NCI-H524 treated with DMSO at 0.1 percent for 48 hours (cell line): ENCODE data around the gene POU2F3.

Experiments used
- DNase-seq: peaks from one replicate; lab custom pipeline; 2025; lab: John Stamatoyannopoulos, UW

POU2F3 gene

DNA sequence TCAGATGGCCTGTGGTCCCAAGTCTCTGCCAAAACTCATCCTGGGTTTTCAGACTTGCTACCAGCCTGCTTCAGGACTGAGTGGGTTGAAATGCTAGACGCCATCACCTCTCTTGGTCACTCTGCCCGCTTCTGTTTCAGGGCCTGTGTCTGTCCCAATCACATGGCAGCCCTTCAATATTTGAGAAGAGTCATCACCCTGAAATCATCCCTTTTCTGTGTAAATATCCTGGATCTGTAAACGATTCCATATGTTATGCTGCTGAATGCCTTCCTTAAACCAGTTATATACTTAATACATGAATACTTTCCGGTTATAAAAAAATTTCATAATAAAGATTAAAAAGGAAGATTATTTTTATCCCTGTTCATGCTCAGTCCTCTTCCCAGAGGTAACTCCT, 45.3 kb downstream of the POU2F3 start:
- DNase-seq, result no peak

- DNase-seq, result no peak
Observed at GRCh38 chr11:120288021-120288420, 48.1 kb downstream of the POU2F3 start.

DNA sequence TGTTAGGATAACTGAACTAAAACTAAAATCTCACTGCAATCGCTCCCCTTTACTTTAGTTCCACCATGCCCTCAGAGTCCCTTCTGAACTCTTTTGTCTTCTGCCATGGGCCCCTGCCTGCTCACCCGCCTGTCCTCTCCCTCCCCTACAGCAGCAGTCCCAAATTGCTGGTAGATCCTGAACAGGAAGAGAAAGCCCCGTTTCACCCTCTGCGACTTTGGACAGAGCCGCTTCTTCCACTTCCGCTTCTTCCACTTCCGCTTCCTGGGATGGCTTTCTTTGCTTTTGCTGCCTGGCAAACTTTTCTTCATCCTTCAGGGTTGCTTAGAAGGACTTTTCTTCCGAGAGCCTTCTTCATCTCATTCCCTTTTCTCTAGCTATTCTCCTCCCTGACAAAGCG, 49.5 kb downstream of the POU2F3 start:
- no peak for DNase-seq

DNA sequence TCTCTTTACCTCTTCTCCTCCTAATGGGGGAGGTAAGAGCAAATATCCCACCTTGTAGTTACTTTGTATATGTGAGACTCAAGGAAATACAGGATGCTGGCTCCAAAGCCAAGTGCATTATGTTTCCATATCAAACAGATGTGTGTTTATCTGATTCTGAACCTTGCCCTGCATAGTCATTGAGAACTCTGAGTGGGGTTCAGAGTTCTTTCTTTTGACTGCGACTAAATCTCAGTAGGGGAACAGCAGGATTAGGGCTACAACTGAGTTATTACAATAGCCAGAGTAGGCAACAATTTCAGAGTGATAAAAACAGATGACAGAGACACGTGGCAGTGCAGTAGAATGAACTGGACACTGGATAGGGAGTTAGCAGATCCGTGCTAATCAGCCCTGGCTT, 51.0 kb downstream of the POU2F3 start:
- no peak for DNase-seq

DNA sequence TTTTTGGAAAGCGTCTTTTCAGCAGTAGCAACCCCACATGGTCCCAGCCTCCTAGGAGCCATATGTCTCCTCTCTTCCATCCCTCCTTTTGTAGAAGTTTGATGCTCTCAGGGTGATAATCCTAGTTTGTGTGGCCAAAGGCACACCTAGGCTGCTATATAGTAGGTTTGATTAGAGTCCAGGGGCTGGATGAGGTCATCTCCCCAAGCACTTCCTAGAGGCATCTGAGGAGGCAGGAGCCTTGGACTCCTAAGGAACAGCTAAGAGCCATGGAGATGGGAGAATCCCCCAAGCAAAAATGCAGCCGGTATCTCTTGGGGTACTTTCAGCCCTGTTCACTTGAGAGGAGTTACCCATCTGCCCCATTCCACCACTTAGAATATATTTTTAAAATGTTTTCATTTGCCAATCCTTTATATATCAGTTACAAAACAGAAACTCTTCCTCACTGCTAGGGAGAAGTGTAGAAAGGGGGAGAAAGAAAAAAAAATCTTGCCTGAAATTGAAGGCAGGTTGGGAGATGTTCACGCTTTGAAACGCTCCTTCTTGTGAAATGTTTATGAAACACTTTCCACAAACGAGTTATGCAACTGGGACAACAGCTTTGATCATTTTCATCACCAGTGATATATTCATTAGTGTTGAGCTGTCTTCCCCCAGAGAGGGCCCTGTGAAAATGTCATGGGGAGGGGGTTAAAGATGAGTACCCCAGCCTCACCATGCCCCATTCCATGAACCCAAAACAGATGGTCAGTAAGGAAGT, 53.3 kb downstream of the POU2F3 start:
- no peak for DNase-seq

GRCh38 chr11:120294096-120294495, 54.2 kb downstream of the POU2F3 start:
- no peak for DNase-seq

DNA sequence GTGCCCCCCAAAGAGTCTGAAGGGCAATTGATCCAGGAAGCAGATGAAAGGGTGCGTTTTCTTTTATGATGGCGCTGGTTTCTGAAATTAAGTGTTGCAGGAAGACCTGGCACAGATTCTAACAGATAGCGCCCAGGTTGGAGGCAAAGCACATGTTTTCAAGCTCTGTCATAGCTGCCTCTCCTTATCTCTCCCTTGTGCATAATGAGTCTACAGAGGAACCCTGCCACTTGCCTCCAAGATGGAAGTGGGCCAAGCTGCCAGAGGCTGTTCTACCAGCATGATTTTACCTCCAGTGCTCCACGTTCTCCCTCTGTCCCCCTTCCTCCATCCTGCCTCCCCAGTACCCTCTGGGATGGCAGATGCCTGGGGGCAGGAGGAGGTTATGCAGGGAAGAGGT, 55.2 kb downstream of the POU2F3 start:
- DNase-seq, result no peak

GRCh38 chr11:120296554-120296953, 56.6 kb downstream of the POU2F3 start:
- DNase-seq, result no peak

GRCh38 chr11:120298461-120298860, 58.5 kb downstream of the POU2F3 start:
- DNase-seq, result no peak

DNA sequence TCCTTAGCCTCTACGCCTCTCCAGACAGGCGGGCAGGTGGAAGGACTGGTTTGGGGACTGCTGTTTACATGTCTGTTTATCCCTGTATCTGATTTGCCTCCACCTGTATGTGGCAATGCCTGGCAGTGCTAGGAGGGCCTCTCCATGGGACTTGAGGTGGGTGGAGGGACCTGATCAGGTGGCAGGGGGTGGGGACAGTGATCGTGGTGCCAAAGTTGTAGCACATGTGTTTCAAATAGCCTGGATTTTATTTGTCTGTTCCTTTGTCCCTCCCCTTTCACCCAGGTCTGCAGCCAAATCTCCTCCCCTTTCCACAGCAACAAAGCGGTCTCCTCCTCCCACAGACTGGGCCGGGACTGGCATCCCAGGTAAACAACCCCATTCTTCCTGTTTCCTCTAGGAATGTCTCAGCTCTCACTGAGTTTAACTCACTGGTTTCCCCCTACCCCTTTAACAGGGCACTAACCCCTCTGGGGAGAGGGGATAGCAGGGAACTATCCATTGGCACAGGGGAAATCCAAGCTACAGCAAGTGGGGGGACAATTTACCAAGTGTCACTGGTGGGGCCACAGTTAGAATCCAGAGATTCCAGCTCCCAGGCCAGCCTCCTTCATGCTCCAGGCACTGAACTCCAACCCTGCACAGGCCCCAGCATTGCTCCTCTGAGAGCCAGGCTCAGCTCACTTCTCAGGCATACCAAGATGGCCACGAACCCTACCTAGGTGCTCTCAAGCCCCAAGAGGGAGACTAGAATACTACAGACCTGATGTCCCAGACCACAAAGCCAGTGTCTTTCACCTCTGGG, 62.3 kb downstream of the POU2F3 start:
- DNase-seq, result no peak

DNA sequence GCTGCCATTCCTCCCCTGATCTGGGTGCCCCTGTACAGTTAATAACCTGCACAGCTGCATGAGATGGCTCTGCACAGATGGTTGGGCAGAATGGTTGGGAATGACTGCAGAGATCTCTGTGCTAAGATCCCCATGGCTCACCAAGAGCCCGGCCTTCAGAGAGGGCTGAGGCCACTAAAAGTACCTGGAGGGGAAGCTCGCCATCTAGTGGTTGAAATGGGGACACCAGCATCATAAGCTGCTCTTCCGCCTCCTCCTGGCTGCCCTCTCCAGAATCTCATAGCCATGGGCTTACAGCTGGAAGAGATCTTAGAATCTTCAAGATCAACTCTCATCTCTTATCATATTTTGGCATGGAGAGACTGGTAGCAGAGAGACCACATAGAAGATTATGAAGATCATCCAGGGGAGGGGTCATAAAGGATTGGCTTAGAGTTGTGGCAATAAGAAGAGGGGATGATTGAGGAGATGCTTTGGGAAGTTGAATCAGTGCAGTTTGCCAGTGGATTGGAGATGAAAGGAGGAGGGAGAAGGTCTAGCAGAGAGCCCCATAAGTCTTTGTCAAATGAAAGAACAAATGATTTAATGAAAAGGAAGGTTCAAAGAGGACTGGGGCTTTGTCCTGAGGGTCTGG, 63.2 kb downstream of the POU2F3 start:
- DNase-seq, result peak; percentile 49

GRCh38 chr11:120304526-120304925, 64.6 kb downstream of the POU2F3 start:
- no peak for DNase-seq

DNA sequence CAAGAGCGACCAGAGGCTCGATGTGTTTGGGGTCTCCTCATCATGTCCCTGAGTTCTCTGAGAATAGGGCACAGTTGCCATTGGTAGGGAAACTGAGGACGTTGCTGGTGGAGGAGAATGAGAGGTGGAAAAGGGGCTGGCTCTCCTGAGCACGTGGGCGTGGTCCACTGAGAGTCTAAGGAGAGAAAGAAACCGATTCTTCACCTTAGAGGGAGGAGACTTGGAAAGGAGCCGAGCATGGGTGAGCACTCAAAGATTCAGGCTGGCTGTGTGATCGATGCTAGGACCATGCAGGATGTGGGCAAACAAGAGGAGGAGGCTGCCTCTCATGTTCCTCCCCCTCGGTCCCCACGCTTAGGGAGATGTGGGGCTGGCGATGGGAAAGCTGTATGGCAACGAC, 65.3 kb downstream of the POU2F3 start:
- DNase-seq, result no peak

DNA sequence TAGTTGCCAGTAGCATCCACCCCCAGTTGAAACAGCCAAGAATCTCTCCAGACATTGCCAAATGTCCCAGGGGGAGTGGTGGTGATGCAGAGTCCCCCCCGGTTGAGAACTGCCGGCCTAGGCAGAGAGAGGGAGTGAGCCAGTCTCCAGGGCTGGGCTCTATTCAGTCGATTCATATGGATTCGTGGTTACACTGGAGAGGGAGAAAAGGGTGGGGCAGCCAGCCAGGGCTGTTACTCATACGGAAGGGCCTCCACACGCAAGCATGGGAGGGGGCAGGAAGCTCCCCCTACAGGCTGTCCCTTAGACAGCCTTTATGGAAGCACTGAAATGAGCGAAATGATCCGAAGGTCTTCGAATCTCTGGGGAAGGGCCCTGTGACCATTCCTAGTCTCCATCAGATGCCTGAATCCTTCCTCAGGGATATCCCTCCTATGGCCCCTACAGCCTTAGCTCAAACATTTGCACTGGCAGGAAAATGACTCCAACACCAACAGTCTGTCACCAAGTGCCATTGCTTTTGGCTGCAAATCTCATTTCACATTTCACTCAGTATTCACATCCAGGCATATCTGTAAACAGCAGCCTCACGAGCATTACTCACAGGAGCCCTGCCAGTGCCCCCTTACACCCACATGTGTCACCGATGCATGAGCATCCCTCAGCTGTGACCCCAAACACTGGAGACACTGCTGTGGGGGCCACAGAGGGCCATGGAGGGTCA, 66.7 kb downstream of the POU2F3 start:
- no peak for DNase-seq

DNA sequence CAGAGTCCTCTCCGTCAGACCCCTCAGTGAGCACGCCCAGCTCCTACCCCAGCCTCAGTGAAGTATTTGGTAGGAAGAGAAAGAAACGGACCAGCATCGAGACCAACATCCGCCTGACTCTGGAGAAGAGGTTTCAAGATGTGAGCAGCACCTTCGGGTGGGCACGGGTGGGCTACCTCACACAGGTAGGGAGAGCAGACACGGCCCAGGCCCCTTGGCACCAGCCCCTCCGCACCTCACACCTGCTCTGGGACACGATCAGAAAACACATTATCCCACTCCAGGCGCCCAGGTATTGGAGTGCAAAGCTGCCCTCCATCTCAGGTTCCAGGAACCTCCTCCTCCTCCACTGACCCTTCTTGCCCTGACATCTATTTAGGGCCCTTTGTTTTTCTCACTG, 67.5 kb downstream of the POU2F3 start:
- no peak for DNase-seq

DNA sequence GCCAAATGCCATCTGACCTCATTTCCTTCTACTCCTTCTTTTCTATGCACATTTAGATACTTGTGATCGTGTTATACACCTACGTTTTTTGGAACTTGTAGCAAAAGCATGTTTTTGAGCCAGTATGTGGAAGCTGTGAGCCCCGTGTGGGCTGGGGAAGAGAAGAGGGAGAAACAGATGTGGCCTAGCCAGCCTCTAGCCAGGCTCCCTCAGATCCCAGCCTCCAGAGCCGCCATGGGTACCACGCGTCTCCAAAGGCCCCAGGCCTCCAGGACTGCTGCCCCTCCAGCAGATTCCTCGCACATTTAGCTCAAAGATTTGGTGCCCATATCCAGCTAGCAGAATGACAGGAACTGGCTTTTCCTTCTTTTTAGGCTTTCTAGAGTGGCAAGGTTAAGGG, 68.1 kb downstream of the POU2F3 start:
- no peak for DNase-seq

DNA sequence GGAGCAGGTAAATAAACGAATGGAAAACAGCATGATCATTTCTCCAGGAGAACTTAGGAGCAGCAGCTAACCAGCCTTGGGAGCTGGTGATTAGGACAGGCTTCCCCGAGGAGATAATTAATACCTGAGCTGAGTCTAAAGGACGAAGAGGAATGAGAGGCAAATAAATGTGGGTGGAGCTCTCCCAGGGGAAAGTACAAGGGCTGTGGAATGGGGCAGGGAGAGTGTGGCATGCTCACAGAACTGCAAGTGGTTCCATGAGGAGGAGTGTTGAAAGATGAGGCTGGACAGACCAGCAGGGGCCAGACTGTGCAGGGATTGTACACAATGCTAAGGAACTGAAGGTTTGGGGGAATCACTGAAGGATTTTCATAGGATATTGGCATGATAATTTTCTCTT, 70.9 kb downstream of the POU2F3 start:
- no peak for DNase-seq

GRCh38 chr11:120314861-120315260, 74.9 kb downstream of the POU2F3 start:
- DNase-seq, result no peak

- DNase-seq, result no peak
Observed at GRCh38 chr11:120316880-120317688, 77.1 kb downstream of the POU2F3 start.

- no peak for DNase-seq
Observed at GRCh38 chr11:120317689-120318480, 77.9 kb downstream of the POU2F3 start.

- DNase-seq, result no peak
Observed at GRCh38 chr11:120318906-120319305, 79.0 kb downstream of the POU2F3 start.
